GM18526 (cell line): ENCODE results near the gene NR3C2.

Experiments
- POLR2A ChIP-seq: IDR thresholded peaks from 3 replicates; pipeline ENCODE4 v1.6.1; 2011; ENCODE audit not compliant: insufficient read length; ENCODE audit errors: extremely low read depth

Gene NR3C2

DNA sequence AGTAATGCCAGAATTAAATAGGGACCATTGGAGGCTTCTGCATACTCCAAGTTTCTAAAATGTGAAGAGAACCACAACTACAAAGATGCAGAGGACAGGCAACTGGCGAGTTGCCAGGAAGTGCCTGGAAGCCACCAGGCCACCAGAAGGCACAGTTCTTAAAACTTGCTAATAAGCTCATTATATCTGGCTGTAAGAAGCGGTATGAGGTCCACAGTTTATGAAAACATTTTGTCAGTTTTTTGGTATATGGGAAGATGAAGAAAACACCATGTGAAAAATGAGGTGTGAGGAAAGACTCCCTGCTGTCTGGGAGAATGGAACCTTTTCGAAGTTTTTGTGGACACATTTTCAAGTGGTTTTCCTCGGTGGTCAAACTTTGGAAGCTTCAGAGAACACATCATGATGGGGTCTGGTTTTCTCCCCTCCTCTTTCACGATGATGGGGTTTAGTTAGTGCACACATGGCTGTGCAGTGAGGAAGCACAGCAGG lies 202.7 kb downstream of the NR3C2 start:
- TF ChIP-seq POLR2A: no peak

DNA sequence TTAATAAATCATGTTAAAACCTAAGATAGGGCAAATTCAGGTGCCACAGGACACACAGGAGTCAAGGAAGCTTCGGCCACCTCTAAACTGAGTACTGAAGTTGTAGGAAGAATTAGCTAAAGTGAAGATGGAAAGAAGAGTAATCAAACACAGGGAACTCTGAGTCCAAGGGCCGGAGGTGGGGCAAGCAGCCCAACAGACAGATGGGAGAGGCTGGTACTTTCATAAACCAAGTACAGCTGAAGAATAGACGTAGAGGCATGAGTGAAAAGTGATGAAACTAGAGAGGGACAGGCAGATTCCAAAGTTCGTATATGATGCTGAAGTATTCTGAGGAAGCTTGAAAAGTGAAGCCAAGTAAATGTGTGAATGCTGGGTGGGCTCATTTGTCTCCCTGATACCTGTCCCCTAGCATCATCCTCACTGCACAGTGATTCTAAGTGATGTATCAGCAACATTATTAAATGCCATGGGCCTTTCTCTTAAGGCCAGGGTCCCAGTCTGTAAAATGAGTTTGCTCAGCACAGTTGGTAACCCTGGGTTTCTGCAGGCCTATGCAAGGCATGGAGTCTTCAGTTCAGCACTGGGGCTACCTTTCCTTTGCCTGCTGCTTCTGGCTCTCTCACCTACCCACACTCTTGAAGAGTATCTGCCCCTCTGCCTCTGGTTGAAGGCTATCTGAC lies 203.3 kb downstream of the NR3C2 start:
- no peak for TF ChIP-seq POLR2A

DNA sequence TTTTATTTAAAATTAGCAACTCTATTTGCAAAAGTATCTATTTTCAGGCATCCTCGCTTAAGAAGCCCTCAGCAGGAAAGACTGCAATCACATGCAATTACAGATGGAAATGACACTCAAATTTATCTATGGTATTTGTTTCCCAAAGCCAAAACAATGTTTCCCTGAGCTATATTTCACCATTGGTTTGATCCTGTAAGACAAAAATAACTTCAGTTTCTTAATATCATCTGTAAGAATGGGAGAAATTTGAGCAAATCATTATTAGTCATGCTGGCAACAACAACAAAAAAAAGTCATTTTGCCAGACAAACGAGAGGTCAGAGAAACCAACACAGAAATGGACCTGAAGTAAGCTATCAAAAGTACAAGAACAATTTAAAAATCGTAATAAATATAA lies 204.1 kb downstream of the NR3C2 start:
- no peak for TF ChIP-seq POLR2A

DNA sequence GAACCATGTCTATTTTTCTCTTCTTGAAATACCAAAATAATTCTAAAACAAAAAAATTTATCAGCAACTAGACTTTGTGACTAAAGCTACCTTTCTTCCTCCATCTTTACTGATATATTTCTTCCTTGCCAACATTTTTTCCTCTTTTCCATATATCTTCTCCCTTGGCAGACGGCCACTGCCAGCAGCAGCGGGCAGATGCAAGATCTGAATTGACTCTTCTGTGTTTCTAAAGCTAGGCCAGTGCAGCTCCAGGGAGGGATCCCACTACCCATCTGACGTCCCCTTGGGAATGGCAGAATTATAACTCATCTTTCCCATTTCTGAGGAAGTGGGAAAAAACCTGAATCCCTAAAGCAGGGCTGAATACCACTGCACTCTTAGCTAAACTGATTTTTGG lies 206.4 kb downstream of the NR3C2 start:
- no peak for TF ChIP-seq POLR2A

DNA sequence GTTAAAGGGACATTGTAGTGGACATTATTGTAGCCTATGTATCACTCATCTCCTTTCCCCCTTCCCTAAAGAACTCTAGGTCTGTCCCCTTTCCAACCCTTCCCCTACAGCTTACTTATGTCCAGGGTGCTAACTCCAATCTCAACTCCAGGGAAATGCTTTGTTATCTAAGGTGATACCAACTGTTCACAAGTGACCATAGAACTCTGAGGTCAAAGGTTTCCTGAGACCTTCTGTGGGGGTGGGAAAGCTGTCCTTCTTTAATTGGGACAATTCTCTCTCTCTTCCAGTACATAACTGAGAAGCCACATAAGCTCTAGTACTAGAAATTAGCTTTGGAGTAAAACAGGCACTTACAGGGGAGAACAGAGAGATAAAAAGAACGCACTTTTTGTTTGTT lies 212.4 kb downstream of the NR3C2 start:
- no peak for TF ChIP-seq POLR2A

DNA sequence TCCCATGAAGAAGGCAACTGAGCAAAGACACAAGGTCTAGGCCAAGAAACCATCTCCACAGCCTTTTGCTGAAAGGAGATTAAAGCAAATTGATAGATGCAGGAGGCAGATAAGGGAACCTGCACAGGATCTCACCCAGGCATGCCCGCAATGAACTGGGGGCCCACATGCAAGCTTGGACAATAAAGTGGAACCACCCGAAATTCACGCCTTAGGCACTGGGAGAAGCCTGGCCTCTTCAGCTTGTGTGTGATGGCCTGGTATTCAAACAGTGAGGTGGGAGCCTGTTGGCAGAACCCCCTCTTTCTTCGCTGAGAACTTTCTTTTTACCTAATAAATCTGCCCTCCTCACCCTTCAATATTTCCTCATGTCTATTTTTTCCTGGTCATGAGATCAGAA lies 213.2 kb downstream of the NR3C2 start:
- TF ChIP-seq POLR2A: no peak

DNA sequence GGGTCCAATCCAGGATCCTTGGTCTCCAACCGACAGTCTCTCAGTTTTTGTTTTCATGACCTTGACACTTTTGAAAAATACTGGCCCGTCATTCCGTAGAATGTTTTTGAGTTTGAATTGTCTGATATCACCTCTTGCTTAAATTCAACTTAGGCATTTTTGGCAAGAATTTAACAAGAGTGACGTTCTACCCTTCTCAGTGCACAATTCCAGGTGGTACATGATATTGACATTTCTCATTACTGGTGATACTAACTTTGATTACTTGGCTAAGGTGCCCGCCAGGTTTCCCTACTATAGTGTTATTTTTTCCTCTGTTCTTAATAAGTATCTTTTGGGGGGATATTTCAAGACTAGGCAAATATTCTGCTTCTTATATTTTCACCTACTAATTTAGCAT lies 215.1 kb downstream of the NR3C2 start:
- TF ChIP-seq POLR2A: no peak

DNA sequence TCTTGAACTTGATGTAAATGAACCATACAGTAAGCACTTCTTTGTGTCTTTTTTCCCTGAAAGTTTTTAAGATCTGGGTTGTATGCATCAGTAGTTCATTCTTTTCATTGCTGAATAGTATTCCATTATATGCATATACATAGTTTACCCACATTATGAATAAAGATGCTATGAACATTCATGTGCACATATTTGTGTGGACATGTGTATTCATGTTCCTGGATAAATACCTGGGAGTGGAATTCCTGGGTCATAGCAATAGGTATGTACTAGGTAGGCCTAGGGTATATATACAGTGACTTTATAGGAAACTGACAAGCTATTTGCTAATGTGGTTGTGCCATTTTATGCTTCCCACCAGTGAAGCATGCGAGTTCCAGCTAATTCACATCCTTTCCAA lies 215.9 kb downstream of the NR3C2 start:
- no peak for TF ChIP-seq POLR2A

DNA sequence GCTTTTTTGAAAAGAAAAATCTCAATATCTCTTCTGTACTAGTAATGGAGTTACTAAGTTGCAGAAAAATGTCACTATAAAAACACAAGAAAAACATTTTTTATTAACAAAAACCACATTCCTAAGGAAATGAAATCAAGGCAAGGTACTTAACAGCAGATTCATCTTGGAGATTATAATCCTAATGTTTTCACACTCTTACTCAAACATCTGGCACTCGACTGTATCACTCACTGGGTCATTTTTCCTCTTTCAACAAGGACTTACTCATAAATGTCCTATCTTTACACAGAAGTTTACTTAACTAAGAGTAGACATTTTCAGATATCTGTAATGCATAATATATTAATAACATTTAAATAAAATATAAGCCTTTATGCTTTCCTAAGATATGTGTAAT lies 216.6 kb downstream of the NR3C2 start:
- TF ChIP-seq POLR2A: no peak

DNA sequence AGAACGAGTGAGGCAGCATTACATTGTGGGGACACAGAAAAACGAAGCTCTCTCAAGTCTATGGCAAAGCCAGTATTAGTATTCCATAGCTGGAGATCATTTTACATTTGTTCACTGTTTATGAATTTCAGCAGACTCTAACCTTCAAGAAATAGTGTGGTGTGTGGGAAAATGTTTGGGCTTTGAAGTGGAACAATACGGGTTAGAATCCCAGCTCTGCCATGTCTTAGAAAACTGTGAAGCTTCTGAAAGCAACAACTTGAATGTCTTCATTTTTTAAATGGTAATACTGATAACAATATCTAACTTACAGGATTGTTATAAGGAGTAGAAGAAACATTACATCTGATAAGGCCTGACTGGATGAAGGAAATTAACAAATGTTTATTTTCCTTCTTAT lies 217.7 kb downstream of the NR3C2 start:
- no peak for TF ChIP-seq POLR2A

DNA sequence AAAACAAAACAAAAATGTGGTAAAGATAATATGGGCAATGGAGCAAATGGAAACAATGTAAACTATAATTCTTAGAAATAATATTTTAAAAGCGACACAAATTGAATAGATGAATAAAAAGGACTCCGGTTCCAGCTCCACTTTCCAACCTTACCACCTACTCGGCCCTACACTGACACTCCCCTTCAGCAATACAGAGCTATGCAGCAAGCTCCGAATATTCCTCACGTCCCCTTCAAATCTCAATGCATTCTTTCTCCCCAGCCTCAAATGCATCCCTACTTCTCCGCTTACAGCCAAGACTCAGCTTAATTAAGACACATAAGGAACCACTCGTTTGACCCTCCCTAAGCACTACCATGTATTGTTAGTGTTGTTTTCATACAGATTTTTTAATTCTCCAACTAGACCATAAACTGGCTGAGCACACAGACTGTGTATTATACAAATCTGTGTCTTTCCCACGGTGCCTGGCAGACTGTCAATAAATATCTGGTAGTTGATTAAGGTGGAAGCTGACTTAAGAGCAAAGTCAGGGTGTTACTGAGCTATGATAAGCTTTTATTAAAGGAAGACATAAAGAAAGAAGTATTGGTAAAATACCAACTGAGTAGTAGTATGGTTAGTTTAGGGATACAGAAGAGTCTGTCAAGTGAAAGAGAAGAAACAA lies 219.1 kb downstream of the NR3C2 start:
- no peak for TF ChIP-seq POLR2A

DNA sequence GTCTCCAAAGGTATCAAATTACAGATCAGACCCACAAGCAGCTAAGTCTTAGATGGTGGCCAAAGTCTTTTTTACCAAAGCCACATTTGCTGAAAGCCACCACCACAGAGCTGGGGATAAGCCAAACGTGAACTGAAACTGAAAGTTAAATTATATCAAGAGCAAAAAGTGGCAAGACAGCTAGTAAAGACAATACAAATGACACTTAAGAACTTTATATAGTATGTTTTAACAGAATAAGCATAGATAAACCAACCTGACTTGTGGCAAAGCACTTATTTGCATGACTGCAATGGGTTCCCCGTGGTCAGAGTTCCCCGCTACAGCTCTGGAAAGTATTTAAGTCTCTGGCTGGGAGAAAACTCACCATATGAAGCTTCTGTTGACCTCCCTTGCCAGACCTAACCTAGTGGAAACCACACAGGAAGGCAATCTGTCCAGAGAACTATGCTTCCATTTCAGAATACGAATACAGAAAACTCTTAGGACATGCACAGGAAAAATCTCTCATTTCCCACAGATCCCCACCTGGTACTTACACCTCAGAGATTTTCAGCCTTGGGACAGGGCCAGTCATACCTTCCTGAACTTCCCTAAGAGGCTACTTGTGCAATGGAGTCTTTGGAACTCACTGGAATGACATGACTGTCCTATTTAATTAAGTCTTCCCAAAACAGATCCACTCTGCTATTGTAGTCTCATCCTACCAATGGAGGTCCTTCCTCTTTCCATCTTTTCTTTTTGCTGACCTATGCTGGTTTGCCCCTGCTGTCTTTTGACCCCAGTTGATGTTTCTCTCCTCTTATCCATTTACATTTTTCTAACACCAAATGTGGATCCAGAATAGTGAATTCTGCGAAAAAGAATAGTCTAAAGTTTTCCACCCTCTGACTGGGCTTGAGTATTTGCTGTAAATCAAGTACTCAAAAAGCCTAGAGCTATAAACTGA lies 225.1 kb downstream of the NR3C2 start:
- no peak for TF ChIP-seq POLR2A

DNA sequence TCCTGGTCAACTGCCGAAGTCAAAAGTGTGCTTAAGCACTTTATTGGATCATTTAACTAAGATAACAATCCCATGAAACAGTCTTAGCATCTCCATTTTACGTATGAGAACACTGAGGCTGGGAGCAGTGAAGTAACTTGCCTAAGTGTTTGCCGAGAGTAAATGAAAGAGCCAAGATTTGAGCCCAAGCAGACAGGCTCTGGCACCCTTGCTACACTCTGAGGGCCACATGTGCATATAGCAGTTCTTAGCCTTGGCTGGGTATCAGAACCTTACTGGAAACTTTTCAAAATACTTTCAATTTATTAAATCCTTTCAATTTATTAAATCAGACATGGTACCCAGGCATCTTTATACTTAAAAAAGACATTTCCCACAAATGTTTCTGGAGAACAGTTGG lies 225.9 kb downstream of the NR3C2 start:
- no peak for TF ChIP-seq POLR2A

DNA sequence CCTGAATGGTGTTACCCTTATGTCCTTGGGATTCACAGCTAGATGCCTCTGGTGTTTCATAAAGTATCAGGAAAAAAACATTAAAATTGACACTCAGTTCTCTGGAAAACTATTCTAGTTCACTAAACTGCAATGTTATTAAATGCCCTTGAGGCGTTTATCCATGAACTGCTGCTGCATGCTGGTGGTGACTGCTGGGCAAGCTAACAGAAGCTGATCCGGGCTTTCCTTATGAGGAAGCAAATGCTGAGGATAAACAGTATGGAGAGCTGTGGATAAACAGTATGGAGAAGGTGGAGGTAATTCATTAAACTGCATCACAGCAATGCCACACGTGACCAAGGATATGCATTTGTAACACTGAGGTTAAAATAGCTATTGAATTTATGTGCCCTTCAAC lies 227.0 kb downstream of the NR3C2 start:
- TF ChIP-seq POLR2A: no peak

DNA sequence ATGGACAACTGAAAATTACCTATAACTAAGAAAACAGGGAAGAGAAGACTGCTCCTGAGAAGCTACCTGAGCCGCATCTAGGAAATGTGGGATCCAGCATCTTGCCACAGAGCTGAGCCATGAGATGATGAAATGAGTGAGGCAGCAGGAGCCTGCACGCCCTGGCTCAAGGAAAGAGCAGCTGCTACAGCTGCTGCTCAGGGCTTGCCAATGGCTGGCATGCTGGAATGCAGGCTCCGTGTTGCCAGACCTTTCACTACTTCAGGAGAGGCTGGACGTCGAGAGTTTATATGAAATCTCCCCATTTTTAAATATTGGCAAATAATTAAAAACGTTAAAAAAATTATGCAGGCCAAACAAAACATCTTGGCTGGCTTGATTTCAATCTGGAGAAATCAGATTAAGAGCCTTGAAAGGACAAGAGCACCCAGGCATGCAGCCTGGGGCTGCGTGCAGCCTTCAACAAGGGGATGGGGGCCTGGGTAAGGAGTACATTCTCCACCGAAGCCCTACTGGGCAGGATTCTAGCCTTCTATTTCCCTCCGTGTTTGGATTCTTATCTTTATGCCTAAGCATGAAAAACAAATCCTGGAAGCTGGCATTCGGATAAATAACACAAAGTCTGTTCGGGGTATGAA lies 227.6 kb downstream of the NR3C2 start:
- no peak for TF ChIP-seq POLR2A

DNA sequence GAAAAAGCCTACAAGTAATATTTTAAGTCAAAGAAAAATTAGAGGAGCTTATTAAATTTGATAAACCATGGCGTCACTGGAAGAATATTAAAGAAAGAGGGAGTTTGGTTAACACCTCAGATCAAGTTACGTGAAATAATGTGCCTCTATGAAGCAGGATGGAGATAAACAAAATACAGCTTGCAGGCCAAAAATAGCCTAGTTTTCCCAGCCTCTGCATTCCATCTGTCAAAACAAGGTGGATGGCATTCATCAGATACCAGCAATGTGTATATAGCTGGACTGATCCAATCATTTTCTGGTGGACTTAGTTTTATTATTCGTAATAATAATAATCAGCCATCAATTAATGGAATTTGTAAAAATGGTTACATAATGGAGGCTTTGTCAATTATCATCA lies 230.7 kb downstream of the NR3C2 start:
- TF ChIP-seq POLR2A: no peak

DNA sequence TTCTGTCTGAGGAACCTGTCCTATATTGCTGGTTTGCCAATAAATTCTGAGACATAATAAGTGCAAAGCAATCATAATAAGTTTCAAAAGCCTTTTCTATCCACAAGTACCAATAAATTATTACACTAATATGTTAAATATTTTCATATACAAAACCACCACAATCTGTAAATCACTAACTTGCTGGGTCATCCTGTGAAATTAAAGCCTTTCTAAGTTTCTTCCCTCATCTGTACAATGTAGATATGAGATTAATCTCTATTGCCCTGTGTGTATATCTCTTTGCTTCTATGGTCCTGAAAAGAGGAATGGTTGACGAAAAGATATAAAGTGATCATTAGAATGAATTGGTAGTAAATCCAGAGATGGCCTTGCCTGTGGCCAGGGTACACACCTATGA lies 231.6 kb downstream of the NR3C2 start:
- TF ChIP-seq POLR2A: no peak
